Measurements from ENCODE around the gene NFIA. TPM values are rescaled to one million over a fixed set of nuclear protein-coding genes. Genes with fewer than 3 reads are reported as not detected.

NFIA gene
- total and polyA plus RNA-seq, 10 of the 15 experiments (the other 5 are each of a cell fraction or from before 2014, with no cell fraction given) = 0.10 to 0.16 TPM; not detected in 8

DNA sequence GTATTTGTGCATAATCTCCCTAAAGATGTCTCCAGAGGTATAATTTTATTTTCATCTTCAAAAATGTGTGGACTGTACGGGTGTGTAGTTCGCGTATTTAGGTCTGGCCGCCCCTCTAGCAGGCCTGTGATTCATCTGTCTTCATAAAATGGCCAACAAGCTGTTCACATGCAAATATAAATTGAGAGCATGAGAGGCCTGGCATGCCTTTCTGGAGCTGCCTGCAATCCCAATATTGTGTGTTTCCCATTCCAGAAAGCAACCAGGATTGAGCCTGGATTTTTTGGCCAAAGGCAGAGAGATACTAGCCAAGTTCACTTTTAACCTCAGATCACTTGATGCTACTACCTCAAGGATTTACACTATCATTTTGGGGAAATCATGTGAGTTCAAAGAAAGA lies 197.2 kb downstream of the NFIA start:
- in situ Hi-C loops (cut with MboI) = no loop called here
- Histone ChIP-seq H4K20me1 (ENCODE audit: control insufficient read depth, insufficient read depth) (no peaks in the 10 kb centered on the region), H3K4me1 (ENCODE audit: control insufficient read depth, insufficient read depth, low read length) (peaks cover 4% of the 10 kb centered on the region; the same call in 1 of the 2 replicates), H3K9ac (ENCODE audit: control insufficient read depth, insufficient read depth, low read length) (no peak overlapping the region), H3K4me2 (ENCODE audit: control insufficient read depth, insufficient read depth) (no peak overlapping the region), H3K79me2 (ENCODE audit: control insufficient read depth, insufficient read depth, low read length) (no peaks in the 10 kb centered on the region), H2AFZ (ENCODE audit: control insufficient read depth, low read depth, low read length) (no peak overlapping the region), H3K4me3 (no peak overlapping the region), H3K36me3 (ENCODE audit: control insufficient read depth in 2 of 2, insufficient read depth in 2 of 2, low read length in 1 of 2) (no peaks in the 10 kb centered on the region), H3K9me3 (replicated peaks; ENCODE audit: control insufficient read depth, insufficient read depth, low read length) (no peaks in the 10 kb centered on the region), H3K27ac (ENCODE audit: control insufficient read depth, insufficient read depth) (no peak overlapping the region), H3K27me3 (replicated peaks in 1 of 2; ENCODE audit: control insufficient read depth in 2 of 2, insufficient read depth in 2 of 2, low read length in 1 of 2) (no peaks in the 10 kb centered on the region)
- 84% methylated on average over 4 of the region's 4 CpGs for WGBS (ENCODE audit: insufficient coverage, insufficient replicate concordance, low lambda C conversion rate, missing lambda C conversion rate)
- FAIRE-seq = no peak
- CTCF ChIA-PET = no interaction called here
- SMC1A ChIA-PET (ENCODE audit: uncharacterized antibody, unreplicated experiment) = no interaction called here
- BruUV-seq (replicated peaks) = no TSS peak
- POLR2A ChIA-PET = no interaction called here
- no peak for ATAC-seq
- DNase-seq (ENCODE audit: low read depth, low spot score) = no peak
- RAD21 ChIA-PET (ENCODE audit: unreplicated experiment) = no interaction called here
- no peak for TF ChIP-seq RB1 (IDR thresholded peaks at IDR 0.05; ENCODE audit: borderline replicate concordance)
- TF ChIP-seq ZSCAN29 (IDR thresholded peaks at IDR 0.05) = no peak
- no peak for TF ChIP-seq IRF5 (IDR thresholded peaks at IDR 0.05; ENCODE audit: borderline replicate concordance)
- no peak for TF ChIP-seq EGR1 (IDR thresholded peaks at IDR 0.05; ENCODE audit: borderline replicate concordance in 1 of 2, low read depth in 2 of 2, low read length in 2 of 2)
- TF ChIP-seq RUNX3 (IDR thresholded peaks at IDR 0.05; ENCODE audit: low read length) = no peak
- no peak for TF ChIP-seq POU2F2 (IDR thresholded peaks at IDR 0.05; ENCODE audit: borderline replicate concordance, low read depth, low read length)
- TF ChIP-seq TCF3 (IDR thresholded peaks at IDR 0.05; ENCODE audit: borderline replicate concordance, insufficient read depth, low read depth, low read length) = no peak
- no peak for TF ChIP-seq CUX1 (IDR thresholded peaks at IDR 0.05; ENCODE audit: insufficient replicate concordance, low read depth, low read length)
- no peak for TF ChIP-seq IKZF1 (conservative IDR thresholded peaks at IDR 0.05)
- TF ChIP-seq SREBF2 (IDR thresholded peaks at IDR 0.05; ENCODE audit: low read length) = no peak
- TF ChIP-seq HDAC6 (IDR thresholded peaks at IDR 0.05; ENCODE audit: unreplicated experiment) = no peak
- TF ChIP-seq NR2C2 (IDR thresholded peaks at IDR 0.05; ENCODE audit: borderline replicate concordance, control insufficient read depth, insufficient read length, low read depth) = no peak
- TF ChIP-seq SMAD5 (IDR thresholded peaks at IDR 0.05; ENCODE audit: low read depth) = no peak
- TF ChIP-seq DPF2 (IDR thresholded peaks at IDR 0.05) = no peak
- TF ChIP-seq TARDBP (IDR thresholded peaks at IDR 0.05; ENCODE audit: borderline replicate concordance) = no peak
- TF ChIP-seq CBFB (IDR thresholded peaks at IDR 0.05; ENCODE audit: low read depth) = no peak
- TF ChIP-seq YY1 (IDR thresholded peaks at IDR 0.05; ENCODE audit: low read depth, low read length) = no peak
- no peak for TF ChIP-seq EED (IDR thresholded peaks at IDR 0.05; ENCODE audit: low read depth)
- no peak for TF ChIP-seq TCF12 (IDR thresholded peaks at IDR 0.05; ENCODE audit: low read depth, low read length)
- intact Hi-C loops (cut with micrococcal nuclease; ENCODE audit: unreplicated experiment) = no loop called here

Measured in GM12878 (cell line).